Measurements from ENCODE around the gene CASKIN2.

Gene CASKIN2

DNA sequence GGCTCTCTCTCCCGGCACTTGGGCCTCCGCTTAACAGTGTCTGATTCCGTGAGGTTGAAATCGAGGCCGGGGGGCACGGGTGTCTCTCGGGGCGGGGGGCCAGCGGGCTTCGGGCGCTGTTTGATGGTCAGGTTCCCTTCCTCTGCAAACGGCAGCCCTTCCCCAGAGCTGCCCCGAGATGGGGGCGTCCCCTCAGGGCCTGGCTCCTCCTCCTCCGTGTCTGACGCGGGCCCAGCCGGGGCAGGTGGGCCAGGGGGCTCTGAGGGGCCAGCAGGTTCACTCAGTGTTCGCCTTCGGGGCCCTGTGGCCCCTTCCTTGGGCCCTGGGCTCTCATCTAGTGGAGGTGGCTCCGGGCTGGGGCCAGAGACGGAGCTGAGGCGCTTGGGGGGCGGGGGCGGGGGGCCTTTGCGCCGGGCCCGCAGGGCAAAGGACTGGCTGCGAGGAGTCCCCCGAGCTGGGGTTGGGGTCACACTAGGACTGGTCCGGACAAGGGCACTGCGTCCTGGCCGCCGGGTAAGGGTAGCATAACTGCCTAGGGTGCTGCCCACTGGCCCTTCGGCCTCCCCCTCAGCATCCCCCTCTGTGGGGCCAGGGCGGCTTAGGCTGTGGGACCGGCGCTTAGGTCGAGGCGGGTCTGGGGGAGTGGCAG, 13.1 kb downstream of the CASKIN2 start:
- Histone ChIP-seq H3K36me3 (ENCODE audit: insufficient read depth, insufficient read length, low read length) (peaks cover 96% of the 10 kb centered on the region), H3K4me3 (ENCODE audit: insufficient read length, low read depth) (no peak overlapping the region), H3K27me3 (ENCODE audit: insufficient read depth, insufficient read length) (no peaks in the 10 kb centered on the region), H3K9me3 (ENCODE audit: insufficient read depth, low read length) (no peaks in the 10 kb centered on the region), H3K4me1 (ENCODE audit: insufficient read depth, insufficient read length) (peaks cover 22% of the 10 kb centered on the region), H3K9ac (ENCODE audit: insufficient read length, low read depth) (no peak overlapping the region)
- TF ChIP-seq ZNF274 (IDR thresholded peaks at IDR 0.05; ENCODE audit: low read depth, low read length), result no peak
- TF ChIP-seq SUZ12 (IDR thresholded peaks at IDR 0.05; ENCODE audit: extremely low read depth, insufficient read depth, insufficient read length), result no peak
- TF ChIP-seq YY1 (IDR thresholded peaks at IDR 0.05; ENCODE audit: insufficient read depth, insufficient read length), result no peak
- DNase-seq (ENCODE audit: low read depth, low spot score), result no peak

DNA sequence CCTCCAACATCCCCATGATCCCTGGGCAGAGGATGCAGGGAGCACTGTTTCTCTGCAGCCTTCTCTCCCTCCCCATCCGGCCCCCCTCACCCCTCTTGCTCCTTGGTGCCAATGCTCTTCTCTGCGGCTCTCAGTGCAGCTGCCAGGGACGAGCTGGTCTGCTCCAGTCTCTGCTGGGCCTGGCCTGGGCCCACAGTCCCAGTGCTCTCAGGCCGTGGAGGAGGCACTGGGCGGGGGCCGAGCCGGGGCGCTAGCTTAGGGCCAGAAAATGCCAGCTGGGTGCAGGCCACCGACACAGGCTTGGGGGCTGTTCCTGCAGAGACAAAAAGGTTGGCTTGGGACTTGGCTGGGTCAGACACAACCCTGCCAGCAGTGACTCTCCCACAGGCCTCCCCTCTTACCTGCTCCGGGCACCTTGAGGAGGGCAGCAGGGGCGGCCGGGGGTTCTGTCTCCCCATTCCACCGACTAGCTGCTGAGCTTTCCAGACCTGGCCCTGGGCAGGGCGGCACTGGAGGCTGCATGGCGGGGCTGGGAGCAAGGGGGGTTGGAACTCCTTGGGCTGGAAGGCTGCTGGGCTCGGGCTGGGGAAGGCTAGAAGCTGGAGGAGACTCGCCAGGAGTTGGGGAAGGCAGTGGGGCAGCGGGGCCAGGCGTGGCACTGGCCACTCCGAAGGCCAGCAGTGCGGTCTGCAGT, 13.8 kb downstream of the CASKIN2 start:
- H3K27me3 ChIP-seq (ENCODE audit: insufficient read depth, insufficient read length), result no peaks in the 10 kb centered on the region
- no peaks in the 10 kb centered on the region for H3K9me3 ChIP-seq (ENCODE audit: insufficient read depth, low read length)
- TF ChIP-seq ZNF274 (IDR thresholded peaks at IDR 0.05; ENCODE audit: low read depth, low read length) (no peak), YY1 (IDR thresholded peaks at IDR 0.05; ENCODE audit: insufficient read depth, insufficient read length) (no peak), SUZ12 (IDR thresholded peaks at IDR 0.05; ENCODE audit: extremely low read depth, insufficient read depth, insufficient read length) (no peak)
- H3K4me1 ChIP-seq (ENCODE audit: insufficient read depth, insufficient read length), result peaks cover 22% of the 10 kb centered on the region
- no peak overlapping the region for H3K4me3 ChIP-seq (ENCODE audit: insufficient read length, low read depth)
- H3K36me3 ChIP-seq (ENCODE audit: insufficient read depth, insufficient read length, low read length), result peaks cover 95% of the 10 kb centered on the region
- DNase-seq (ENCODE audit: low read depth, low spot score), result no peak
- H3K9ac ChIP-seq (ENCODE audit: insufficient read length, low read depth), result no peak overlapping the region

DNA sequence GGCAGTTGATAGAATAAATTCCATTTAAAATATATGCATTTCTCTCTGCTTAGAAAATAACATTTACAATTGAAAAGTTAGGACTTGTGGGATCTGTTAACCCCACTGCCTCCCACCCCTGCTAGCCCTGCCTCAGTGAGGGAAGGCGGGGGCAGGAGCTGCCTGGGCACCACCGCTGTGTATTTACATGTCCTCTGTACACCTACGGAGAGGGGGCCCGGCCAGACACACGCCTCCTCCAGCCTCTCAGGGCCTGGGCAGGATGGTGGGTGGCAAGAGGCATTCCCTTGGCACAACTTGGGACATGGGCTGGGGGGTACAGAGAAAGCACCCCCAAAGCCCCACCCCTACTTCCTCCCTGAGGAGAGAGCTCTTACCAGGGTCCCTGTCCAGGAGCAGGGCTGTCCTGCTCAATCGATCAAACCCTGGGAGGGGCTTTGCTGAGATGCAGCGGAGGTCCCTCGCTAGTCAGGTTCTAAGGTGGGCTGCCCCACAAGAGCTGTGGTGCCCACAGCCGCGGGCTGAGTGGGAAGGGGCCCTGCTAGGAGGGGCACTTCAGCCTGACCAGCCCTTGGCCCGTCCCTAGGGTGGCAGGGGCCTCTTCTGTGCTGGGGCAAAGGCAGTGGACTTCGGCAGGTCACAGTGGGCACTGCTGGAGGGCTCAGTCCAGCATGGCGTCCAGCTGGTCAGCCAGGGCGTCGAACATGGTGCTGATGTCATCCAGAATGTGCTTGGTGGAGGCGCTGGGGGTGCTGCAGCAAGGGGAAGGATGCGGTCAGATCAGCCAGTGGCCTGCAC, 14.7 kb downstream of the CASKIN2 start:
- H3K36me3 ChIP-seq (ENCODE audit: insufficient read depth, insufficient read length, low read length), result peaks cover 95% of the 10 kb centered on the region

DNA sequence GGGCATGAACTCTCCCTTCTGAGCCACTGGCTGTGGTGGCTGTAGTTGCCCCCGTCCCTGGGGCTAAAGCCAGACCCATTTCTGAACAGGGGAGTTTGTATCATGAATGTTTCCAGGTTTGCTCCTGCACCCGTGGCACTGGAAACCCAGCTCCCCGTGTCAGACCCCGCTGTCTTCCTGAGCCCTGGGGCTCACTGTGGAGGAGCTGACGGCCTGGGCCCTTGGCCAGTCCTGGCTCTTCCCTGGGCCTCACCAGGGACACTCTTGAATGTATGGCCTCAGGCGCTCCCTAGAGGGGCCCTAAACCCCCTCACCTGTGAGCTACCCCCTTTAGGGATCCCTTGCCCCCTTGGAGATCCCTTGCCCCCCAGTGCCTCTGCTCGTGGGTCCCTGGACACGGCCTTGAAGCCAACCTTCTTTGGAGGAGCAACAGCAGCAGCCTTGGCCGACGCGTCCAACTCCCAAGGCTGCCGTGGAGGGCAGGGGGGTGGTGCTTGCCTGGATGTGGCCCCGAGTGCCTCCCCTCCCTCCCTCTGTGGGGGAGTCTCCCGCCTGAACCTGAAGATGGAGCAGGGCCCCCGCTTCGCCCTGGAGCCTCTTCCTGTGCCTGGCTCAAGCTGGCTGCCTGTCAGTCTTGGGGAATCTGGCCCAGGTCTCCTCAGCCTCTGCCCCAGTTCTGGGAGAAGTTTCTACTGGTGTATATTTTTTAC, 15.9 kb downstream of the CASKIN2 start:
- TF ChIP-seq ZNF274 (IDR thresholded peaks at IDR 0.05; ENCODE audit: low read depth, low read length), result no peak
- no peak for TF ChIP-seq YY1 (IDR thresholded peaks at IDR 0.05; ENCODE audit: insufficient read depth, insufficient read length)
- TF ChIP-seq SUZ12 (IDR thresholded peaks at IDR 0.05; ENCODE audit: extremely low read depth, insufficient read depth, insufficient read length), result no peak
- no peak overlapping the region for H3K9ac ChIP-seq (ENCODE audit: insufficient read length, low read depth)
- peaks cover 96% of the 10 kb centered on the region for H3K36me3 ChIP-seq (ENCODE audit: insufficient read depth, insufficient read length, low read length)

More for the DNA sequence above, 14.7 kb downstream of the CASKIN2 start:
- H3K4me1 ChIP-seq (ENCODE audit: insufficient read depth, insufficient read length), result peaks cover 22% of the 10 kb centered on the region
- H3K9me3 ChIP-seq (ENCODE audit: insufficient read depth, low read length), result no peaks in the 10 kb centered on the region
- DNase-seq (ENCODE audit: low read depth, low spot score), result no peak
- no peak overlapping the region for H3K4me3 ChIP-seq (ENCODE audit: insufficient read length, low read depth)
- no peaks in the 10 kb centered on the region for H3K27me3 ChIP-seq (ENCODE audit: insufficient read depth, insufficient read length)
- no peak overlapping the region for H3K9ac ChIP-seq (ENCODE audit: insufficient read length, low read depth)
- no peak for TF ChIP-seq YY1 (IDR thresholded peaks at IDR 0.05; ENCODE audit: insufficient read depth, insufficient read length)
- no peak for TF ChIP-seq SUZ12 (IDR thresholded peaks at IDR 0.05; ENCODE audit: extremely low read depth, insufficient read depth, insufficient read length)
- no peak for TF ChIP-seq ZNF274 (IDR thresholded peaks at IDR 0.05; ENCODE audit: low read depth, low read length)

DNA sequence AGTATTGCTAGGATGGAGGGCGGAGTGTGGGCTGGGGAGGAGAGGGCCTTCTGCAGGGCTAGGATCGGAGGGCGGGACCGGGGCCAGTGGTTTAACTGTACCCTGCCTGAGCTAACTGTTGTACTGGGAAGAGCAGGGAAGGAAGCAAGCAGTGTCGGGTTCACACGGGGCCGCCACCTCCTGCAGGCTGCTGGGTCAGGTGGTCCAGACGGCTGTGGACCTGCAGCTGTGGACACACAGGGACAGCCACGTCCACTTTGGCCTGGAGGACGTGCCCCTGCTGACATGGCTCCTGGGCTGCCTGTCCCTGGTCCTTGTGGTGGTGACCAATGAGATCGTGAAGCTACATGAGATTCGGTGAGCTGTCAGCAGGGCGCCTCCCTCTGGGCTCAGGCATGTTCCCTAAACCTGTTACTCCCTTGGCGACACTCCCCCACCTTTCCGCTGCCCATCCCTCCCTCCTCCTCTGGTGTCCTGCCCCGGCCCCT, 16.6 kb downstream of the CASKIN2 start:
- TF ChIP-seq ZNF274 (IDR thresholded peaks at IDR 0.05; ENCODE audit: low read depth, low read length) (no peak), YY1 (IDR thresholded peaks at IDR 0.05; ENCODE audit: insufficient read depth, insufficient read length) (no peak), SUZ12 (IDR thresholded peaks at IDR 0.05; ENCODE audit: extremely low read depth, insufficient read depth, insufficient read length) (no peak)
- Histone ChIP-seq H3K27me3 (ENCODE audit: insufficient read depth, insufficient read length) (no peaks in the 10 kb centered on the region), H3K4me3 (ENCODE audit: insufficient read length, low read depth) (no peak overlapping the region), H3K9me3 (ENCODE audit: insufficient read depth, low read length) (no peaks in the 10 kb centered on the region), H3K4me1 (ENCODE audit: insufficient read depth, insufficient read length) (peaks cover 15% of the 10 kb centered on the region), H3K9ac (ENCODE audit: insufficient read length, low read depth) (no peak overlapping the region), H3K36me3 (ENCODE audit: insufficient read depth, insufficient read length, low read length) (peaks cover 96% of the 10 kb centered on the region)
- DNase-seq (ENCODE audit: low read depth, low spot score), result no peak

More for the DNA sequence above, 15.9 kb downstream of the CASKIN2 start:
- Histone ChIP-seq H3K4me3 (ENCODE audit: insufficient read length, low read depth) (no peak overlapping the region), H3K4me1 (ENCODE audit: insufficient read depth, insufficient read length) (peaks cover 21% of the 10 kb centered on the region), H3K27me3 (ENCODE audit: insufficient read depth, insufficient read length) (no peaks in the 10 kb centered on the region), H3K9me3 (ENCODE audit: insufficient read depth, low read length) (no peaks in the 10 kb centered on the region)
- DNase-seq (ENCODE audit: low read depth, low spot score), result no peak

DNA sequence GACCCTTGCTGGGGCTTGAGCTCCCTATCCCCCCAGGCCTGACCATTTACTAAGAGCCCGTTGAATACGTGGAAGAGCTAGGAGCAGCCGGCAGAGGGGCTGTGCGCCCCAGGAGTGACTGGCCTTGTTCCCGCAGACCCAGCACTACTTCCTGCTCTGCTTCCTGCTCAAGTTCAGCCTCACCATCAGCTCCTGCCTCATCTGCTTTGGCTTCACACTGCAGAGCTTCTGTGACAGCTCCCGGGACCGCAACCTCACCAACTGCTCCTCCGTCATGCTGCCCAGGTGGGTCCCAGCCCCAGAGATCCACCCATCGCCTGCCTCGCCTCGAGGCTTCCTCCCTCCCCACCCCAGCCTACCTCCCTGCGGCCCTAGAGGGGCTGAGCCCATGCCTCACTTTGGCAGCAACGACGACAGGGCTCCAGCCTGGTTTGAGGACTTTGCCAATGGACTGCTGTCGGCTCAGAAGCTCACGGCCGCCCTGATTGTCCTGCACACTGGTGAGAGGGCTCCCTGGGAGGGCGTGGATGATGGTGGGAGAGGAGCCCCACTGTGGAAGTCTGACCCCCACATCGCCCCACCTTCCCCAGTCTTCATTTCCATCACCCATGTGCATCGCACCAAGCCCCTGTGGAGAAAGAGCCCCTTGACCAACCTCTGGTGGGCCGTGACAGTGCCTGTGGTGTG, 17.2 kb downstream of the CASKIN2 start:
- no peak overlapping the region for H3K9ac ChIP-seq (ENCODE audit: insufficient read length, low read depth)
- peaks cover 11% of the 10 kb centered on the region for H3K4me1 ChIP-seq (ENCODE audit: insufficient read depth, insufficient read length)
- no peaks in the 10 kb centered on the region for H3K27me3 ChIP-seq (ENCODE audit: insufficient read depth, insufficient read length)
- no peak for DNase-seq (ENCODE audit: low read depth, low spot score)
- no peak overlapping the region for H3K4me3 ChIP-seq (ENCODE audit: insufficient read length, low read depth)
- H3K36me3 ChIP-seq (ENCODE audit: insufficient read depth, insufficient read length, low read length), result peaks cover 96% of the 10 kb centered on the region
- H3K9me3 ChIP-seq (ENCODE audit: insufficient read depth, low read length), result no peaks in the 10 kb centered on the region
- TF ChIP-seq ZNF274 (IDR thresholded peaks at IDR 0.05; ENCODE audit: low read depth, low read length) (no peak), YY1 (IDR thresholded peaks at IDR 0.05; ENCODE audit: insufficient read depth, insufficient read length) (no peak), SUZ12 (IDR thresholded peaks at IDR 0.05; ENCODE audit: extremely low read depth, insufficient read depth, insufficient read length) (no peak)
